SK-N-SH (cell line): ENCODE measurements around the gene MESP1. TPM values are rescaled to one million over a fixed set of nuclear protein-coding genes. Genes with fewer than 3 reads are reported as not detected.

Source experiments
- CTCF ChIA-PET: fragments of 300-600, 350-600 bp; formaldehyde crosslinking; extraction: SDS; loops from one replicate; lab custom pipeline; 2021; lab: Yijun Ruan, JAX
- POLR2A ChIA-PET: fragments of 350-600 bp; sonication (Branson Sonifier 250); formaldehyde crosslinking; extraction: SDS; loops from one replicate; lab custom pipeline; 2020; ENCODE audit warnings: antibody characterized with exemption, inconsistent platforms; lab: Yijun Ruan, JAX
- DNase-seq: peaks from one replicate; pipeline ENCODE4 v3.0.0; 2012
- H2AFZ ChIP-seq: fragments of 200-600 bp; sonication (generic); 2 replicates; pipeline ENCODE4 v1.8.1; 2016; ENCODE audit warnings: antibody characterized with exemption, mild to moderate bottlenecking, low read depth
- H3F3A ChIP-seq: fragments of 200-600 bp; sonication (generic); replicated peaks from 2 replicates; pipeline ENCODE3; 2016; ENCODE audit warnings: antibody characterized with exemption, mild to moderate bottlenecking; ENCODE audit not compliant: insufficient read depth
- H3K27ac ChIP-seq, 2 experiments: fragments of 200-500 bp in 1 of 2; fragments of 200-600 bp in 1 of 2; sonication (Bioruptor generic) in 1 of 2; sonication (generic), shearing (Covaris generic) in 1 of 2; 2 replicates each; pipeline versions ENCODE4 v1.5.1 to v1.6.1; 2014 to 2016; ENCODE audit warnings: low read depth in 2 of 2, inconsistent platforms in 1 of 2, low read length in 1 of 2, mild to moderate bottlenecking in 1 of 2, mixed read lengths in 1 of 2
- H3K27me3 ChIP-seq: fragments of 200-600 bp; sonication (generic), shearing (Covaris generic); 2 replicates; pipeline ENCODE4 v1.6.1; 2016; ENCODE audit warnings: mixed run types; ENCODE audit not compliant: insufficient read depth
- H3K36me3 ChIP-seq, 2 experiments: fragments of 200-500 bp in 1 of 2; fragments of 200-600 bp in 1 of 2; sonication (Bioruptor generic) in 1 of 2; sonication (generic) in 1 of 2; replicated peaks in 1 of 2; 2 replicates each; pipeline versions ENCODE3 to v1.5.1; 2014 to 2016; ENCODE audit warnings: low read length in 1 of 2, mild to moderate bottlenecking in 1 of 2; ENCODE audit not compliant: insufficient read depth in 2 of 2, control insufficient read depth in 1 of 2
- H3K4me1 ChIP-seq, 2 experiments: fragments of 200-500 bp in 1 of 2; fragments of 200-600 bp in 1 of 2; sonication (Bioruptor generic) in 1 of 2; sonication (generic), shearing (Covaris generic) in 1 of 2; 2 replicates each; pipeline versions ENCODE4 v1.5.1 to v1.6.1; 2014 to 2016; ENCODE audit warnings: low read depth in 1 of 2, low read length in 1 of 2, mixed run types in 1 of 2; ENCODE audit not compliant: insufficient read depth in 2 of 2, control insufficient read depth in 1 of 2
- H3K4me2 ChIP-seq: fragments of 200-600 bp; sonication (generic), shearing (Covaris generic); 2 replicates; pipeline ENCODE4 v1.6.1; 2017; ENCODE audit warnings: mixed run types
- H3K4me3 ChIP-seq, 2 experiments: fragments of 200-500 bp in 1 of 2; fragments of 200-600 bp in 1 of 2; sonication (Bioruptor generic) in 1 of 2; sonication (generic), shearing (Covaris generic) in 1 of 2; 2 replicates each; pipeline versions ENCODE4 v1.5.1 to v1.8.1; 2014 to 2016; ENCODE audit warnings: low read depth in 2 of 2, inconsistent platforms in 1 of 2, low read length in 1 of 2, mild to moderate bottlenecking in 1 of 2, mixed read lengths in 1 of 2, moderate library complexity in 1 of 2
- H3K79me2 ChIP-seq: fragments of 200-600 bp; sonication (generic); 2 replicates; pipeline ENCODE4 v1.8.1; 2017; ENCODE audit warnings: mild to moderate bottlenecking; ENCODE audit not compliant: insufficient read depth
- H3K9ac ChIP-seq: fragments of 200-600 bp; sonication (generic); 2 replicates; pipeline ENCODE4 v1.6.1; 2017; ENCODE audit warnings: mixed run types
- H3K9me2 ChIP-seq: fragments of 200-600 bp; sonication (generic); 2 replicates; pipeline ENCODE4 v1.6.1; 2017; ENCODE audit warnings: mixed run types
- H3K9me3 ChIP-seq: fragments of 200-600 bp; sonication (generic); 2 replicates; pipeline ENCODE4 v1.6.1; 2017; ENCODE audit warnings: mixed run types, mild to moderate bottlenecking, moderate library complexity
- H4K20me1 ChIP-seq: fragments of 200-600 bp; sonication (generic); 2 replicates; pipeline ENCODE4 v1.6.1; 2017; ENCODE audit warnings: mild to moderate bottlenecking, mixed run types; ENCODE audit not compliant: insufficient read depth
- ELF1 ChIP-seq: IDR thresholded peaks from 2 replicates; pipeline ENCODE4 v1.4.0; 2012
- EP300 ChIP-seq, 2 experiments: IDR thresholded peaks; 2 replicates each; pipeline versions ENCODE4 v1.4.0 to v1.6.1; 2012; ENCODE audit warnings: borderline replicate concordance in 1 of 2, low read depth in 1 of 2, low read length in 1 of 2
- EZH2phosphoT487 ChIP-seq: fragments of 200-600 bp; sonication (generic); IDR thresholded peaks from 2 replicates; pipeline ENCODE4 v1.6.1; 2017; ENCODE audit warnings: low read depth, mixed run types, mild to moderate bottlenecking, antibody characterized with exemption, moderate library complexity, borderline replicate concordance
- FOSL2 ChIP-seq: IDR thresholded peaks from 2 replicates; pipeline ENCODE4 v1.4.0; 2012; ENCODE audit warnings: low read depth, mild to moderate bottlenecking, moderate library complexity, borderline replicate concordance
- FOXJ3 ChIP-seq: sonication (generic); formaldehyde crosslinking; IDR thresholded peaks from 2 replicates; pipeline ENCODE4 v1.5.1; 2020; ENCODE audit warnings: mild to moderate bottlenecking, missing genetic modification reagents
- FOXM1 ChIP-seq: IDR thresholded peaks from 2 replicates; pipeline ENCODE4 v1.4.0; 2012; ENCODE audit warnings: low read depth, mild to moderate bottlenecking
- GATA2 ChIP-seq: sonication (generic); formaldehyde crosslinking; IDR thresholded peaks from 2 replicates; pipeline ENCODE4 v1.5.0; 2020; ENCODE audit warnings: mild to moderate bottlenecking, missing genetic modification reagents
- IRF3 ChIP-seq: fragments of 150-350 bp; IDR thresholded peaks from 2 replicates; pipeline ENCODE4 v1.6.1; 2016; ENCODE audit warnings: mild to moderate bottlenecking, low read depth, low read length
- JUND ChIP-seq: IDR thresholded peaks from 2 replicates; pipeline ENCODE4 v1.4.0; 2012
- MAX ChIP-seq: IDR thresholded peaks from 2 replicates; pipeline ENCODE4 v1.4.0; 2012; ENCODE audit warnings: low read depth
- MEF2A ChIP-seq: IDR thresholded peaks from 2 replicates; pipeline ENCODE4 v1.4.0; 2012; ENCODE audit warnings: low read depth, borderline replicate concordance
- MXI1 ChIP-seq: IDR thresholded peaks from 2 replicates; pipeline ENCODE4 v1.6.1; 2012; ENCODE audit warnings: mild to moderate bottlenecking, low read depth, low read length, improper control_type of control experiment
- NFIC ChIP-seq: IDR thresholded peaks from 2 replicates; pipeline ENCODE4 v1.4.0; 2012; ENCODE audit warnings: borderline replicate concordance
- NRF1 ChIP-seq: IDR thresholded peaks from 2 replicates; pipeline ENCODE4 v1.6.1; 2012; ENCODE audit warnings: low read depth, mild to moderate bottlenecking, low read length
- POLR2AphosphoS5 ChIP-seq: IDR thresholded peaks from 2 replicates; pipeline ENCODE4 v1.6.1; 2012; ENCODE audit warnings: low read depth, low read length
- RAD21 ChIP-seq: IDR thresholded peaks from 2 replicates; pipeline ENCODE4 v1.6.1; 2012; ENCODE audit warnings: mild to moderate bottlenecking, low read length
- RFX5 ChIP-seq: IDR thresholded peaks from 2 replicates; pipeline ENCODE4 v1.6.1; 2012; ENCODE audit warnings: mild to moderate bottlenecking, improper control_type of control experiment, low read length
- SIN3A ChIP-seq: IDR thresholded peaks from 2 replicates; pipeline ENCODE4 v1.6.1; 2012; ENCODE audit warnings: low read depth, mild to moderate bottlenecking, low read length, moderate library complexity, borderline replicate concordance
- TAF1 ChIP-seq: IDR thresholded peaks from 2 replicates; pipeline ENCODE4 v1.6.1; 2012; ENCODE audit warnings: low read depth, mild to moderate bottlenecking, low read length, moderate library complexity, borderline replicate concordance
- TEAD4 ChIP-seq: IDR thresholded peaks from 2 replicates; pipeline ENCODE4 v1.4.0; 2012; ENCODE audit warnings: mild to moderate bottlenecking, borderline replicate concordance; ENCODE audit not compliant: insufficient read depth
- USF1 ChIP-seq: IDR thresholded peaks from 2 replicates; pipeline ENCODE4 v1.4.0; 2012; ENCODE audit warnings: low read depth, borderline replicate concordance
- USF2 ChIP-seq: fragments of 150-350 bp; IDR thresholded peaks from 2 replicates; pipeline ENCODE4 v1.6.1; 2017; ENCODE audit warnings: antibody characterized with exemption, low read length, low read depth, borderline replicate concordance
- ZBTB33 ChIP-seq: IDR thresholded peaks from 2 replicates; pipeline ENCODE4 v1.4.0; 2012; ENCODE audit warnings: low read depth, borderline replicate concordance
- WGBS: methylation state at CpG from one replicate; pipeline ENCODE4 v1.1.6; 2017; ENCODE audit warnings: low lambda C conversion rate; 5-methylcytosine and 5-hydroxymethylcytosine counted together
- polyA plus RNA-seq, 3 experiments: library from polyadenylated mRNA; depleted of rRNA; stranded (reverse); fragments of >200 nt; gene quantifications; 2 replicates each; pipeline ENCODE4 v1.2.3, GENCODE V29; 2012

The MESP1 gene
- polyA plus RNA-seq, 1 of the 3 experiments (the other 2 are of a cell fraction), result 0.74 TPM

GRCh38 chr15:89781055-89781454, 30.0 kb upstream of the MESP1 start:
- ChIA-PET CTCF (interaction anchor here (1.4 kb wide), 1 partner anchor 20 kb away, joined by 9 read pairs; no protein-coding TSS in a partner anchor), POLR2A (no interaction called here)
- Histone ChIP-seq H3K4me2 (no peak overlapping the region), H3K9ac (no peak overlapping the region), H3K79me2 (no peaks in the 10 kb centered on the region), H3K4me3 (no peak overlapping the region), H3K36me3 (no peaks in the 10 kb centered on the region), H3K9me2 (no peaks in the 10 kb centered on the region), H4K20me1 (no peaks in the 10 kb centered on the region), H3K27me3 (no peaks in the 10 kb centered on the region), H3K4me1 (peaks cover 0 to 3% of the 10 kb centered on the region in 2 experiments; a peak in 1 of 4 replicates), H3F3A (peaks cover 5% of the 10 kb centered on the region), H3K27ac (no peak overlapping the region), H3K9me3 (no peaks in the 10 kb centered on the region), H2AFZ (no peak overlapping the region)
- WGBS, result 86% methylated on average over 6 of the region's 6 CpGs
- DNase-seq, result no peak
- no peak for TF ChIP-seq FOSL2
- TF ChIP-seq RAD21, result no peak
- no peak for TF ChIP-seq FOXJ3 (CRISPR knock-in tag)
- TF ChIP-seq NRF1, result no peak
- no peak for TF ChIP-seq EZH2phosphoT487
- TF ChIP-seq POLR2AphosphoS5, result no peak
- no peak for TF ChIP-seq MAX
- no peak for TF ChIP-seq ELF1

- Histone ChIP-seq H3K27me3 (no peaks in the 10 kb centered on the region), H3K4me2 (no peak overlapping the region), H3F3A (peaks cover 5% of the 10 kb centered on the region), H3K9me2 (no peaks in the 10 kb centered on the region), H4K20me1 (no peaks in the 10 kb centered on the region), H3K36me3 (no peaks in the 10 kb centered on the region), H2AFZ (no peak overlapping the region)
- POLR2A ChIA-PET, result no interaction called here
- WGBS, result 94% methylated on average over 6 of the region's 6 CpGs
- CTCF ChIA-PET, result interaction anchor here (1.4 kb wide), 1 partner anchor 20 kb away, joined by 9 read pairs; no protein-coding TSS in a partner anchor
- TF ChIP-seq MAX (no peak), USF2 (no peak), ZBTB33 (no peak), MXI1 (no peak), EZH2phosphoT487 (no peak), RFX5 (no peak), TAF1 (no peak), FOXJ3 (CRISPR knock-in tag) (no peak), MEF2A (no peak), IRF3 (no peak), FOXM1 (no peak), EP300 (IDR thresholded peaks at IDR 0.05; ENCODE audit: borderline replicate concordance in 1 of 2, low read depth in 1 of 2, low read length in 1 of 2) (no peak), TEAD4 (no peak), NFIC (no peak), GATA2 (CRISPR knock-in tag) (no peak), JUND (no peak), FOSL2 (no peak), SIN3A (no peak), USF1 (no peak), POLR2AphosphoS5 (no peak)
- TF ChIP-seq, all 33 proteins: peak for 0
- Histone ChIP-seq H3K4me1 (peaks cover 0 to 6% of the 10 kb centered on the region in 2 experiments; a peak in 1 of 4 replicates), H3K9ac (no peak overlapping the region), H3K27ac (no peak overlapping the region), H3K4me3 (no peak overlapping the region), H3K79me2 (no peaks in the 10 kb centered on the region), H3K9me3 (no peaks in the 10 kb centered on the region)
- DNase-seq, result no peak
Measured at GRCh38 chr15:89780601-89781000, 29.6 kb upstream of the MESP1 start.
